ENCODE results near the gene BEST1.

BEST1 gene

GRCh38 chr11:61905067-61905696 is 45.0 kb upstream of the BEST1 start:
- Histone ChIP-seq H3K9me3 (ENCODE audit: control insufficient read depth, low read length) (no peaks in the 10 kb centered on the region), H2AFZ (no peak overlapping the region)
- TF ChIP-seq CTCF (IDR thresholded peaks at IDR 0.05): no peak

GRCh38 chr11:61905801-61906521 is 44.2 kb upstream of the BEST1 start:
- H3K9ac ChIP-seq: no peak overlapping the region
- no peak for TF ChIP-seq CTCF (IDR thresholded peaks at IDR 0.05)

More at GRCh38 chr11:61905067-61905696, 45.0 kb upstream of the BEST1 start:
- H3K27me3 ChIP-seq (ENCODE audit: control insufficient read depth, insufficient read depth, low read length): no peaks in the 10 kb centered on the region
- H3K4me1 ChIP-seq: peaks cover 11% of the 10 kb centered on the region
- H3K36me3 ChIP-seq (ENCODE audit: control insufficient read depth, insufficient read depth, low read length): no peaks in the 10 kb centered on the region
- H3K9ac ChIP-seq: no peak overlapping the region
- H3K79me2 ChIP-seq: no peaks in the 10 kb centered on the region
- H3K4me3 ChIP-seq (ENCODE audit: low read depth, low read length): no peak overlapping the region
- H3K4me2 ChIP-seq (ENCODE audit: low read length): no peak overlapping the region
- no peak overlapping the region for H3K27ac ChIP-seq

DNA sequence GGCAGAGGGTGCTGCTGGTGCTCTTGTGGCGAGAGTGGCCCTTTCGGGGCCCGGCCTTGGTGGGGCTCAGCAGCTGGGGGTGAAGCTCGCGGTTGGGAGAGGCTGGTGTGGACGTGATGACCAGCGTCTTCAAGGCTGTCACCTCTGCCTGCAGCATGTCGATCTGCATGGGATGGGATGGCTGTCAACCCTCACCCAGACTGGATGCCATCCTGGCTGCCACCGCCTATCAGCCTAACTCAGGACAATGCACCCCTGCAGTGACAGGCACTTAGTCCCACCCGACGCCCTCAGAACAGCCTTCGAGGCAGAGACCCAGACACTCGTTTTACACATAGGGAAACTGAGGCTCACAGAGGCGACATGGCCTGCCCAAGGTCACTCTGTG is 43.6 kb upstream of the BEST1 start:
- H3K4me2 ChIP-seq (ENCODE audit: low read length): no peak overlapping the region
- H3K27ac ChIP-seq: no peak overlapping the region
- no peak for TF ChIP-seq CTCF (IDR thresholded peaks at IDR 0.05)
- no peak overlapping the region for H2AFZ ChIP-seq
- no peak overlapping the region for H3K4me3 ChIP-seq (ENCODE audit: low read depth, low read length)
- H3K36me3 ChIP-seq (ENCODE audit: control insufficient read depth, insufficient read depth, low read length): no peaks in the 10 kb centered on the region
- peaks cover 11% of the 10 kb centered on the region for H3K4me1 ChIP-seq
- no peaks in the 10 kb centered on the region for H3K9me3 ChIP-seq (ENCODE audit: control insufficient read depth, low read length)
- H3K9ac ChIP-seq: no peak overlapping the region
- no peaks in the 10 kb centered on the region for H3K79me2 ChIP-seq
- no peaks in the 10 kb centered on the region for H3K27me3 ChIP-seq (ENCODE audit: control insufficient read depth, insufficient read depth, low read length)

More at GRCh38 chr11:61905801-61906521, 44.2 kb upstream of the BEST1 start:
- H3K9me3 ChIP-seq (ENCODE audit: control insufficient read depth, low read length): no peaks in the 10 kb centered on the region
- no peaks in the 10 kb centered on the region for H3K79me2 ChIP-seq
- no peak overlapping the region for H3K4me2 ChIP-seq (ENCODE audit: low read length)
- H3K27ac ChIP-seq: no peak overlapping the region
- H2AFZ ChIP-seq: no peak overlapping the region
- H3K36me3 ChIP-seq (ENCODE audit: control insufficient read depth, insufficient read depth, low read length): no peaks in the 10 kb centered on the region
- peaks cover 11% of the 10 kb centered on the region for H3K4me1 ChIP-seq
- H3K4me3 ChIP-seq (ENCODE audit: low read depth, low read length): no peak overlapping the region
- H3K27me3 ChIP-seq (ENCODE audit: control insufficient read depth, insufficient read depth, low read length): no peaks in the 10 kb centered on the region

DNA sequence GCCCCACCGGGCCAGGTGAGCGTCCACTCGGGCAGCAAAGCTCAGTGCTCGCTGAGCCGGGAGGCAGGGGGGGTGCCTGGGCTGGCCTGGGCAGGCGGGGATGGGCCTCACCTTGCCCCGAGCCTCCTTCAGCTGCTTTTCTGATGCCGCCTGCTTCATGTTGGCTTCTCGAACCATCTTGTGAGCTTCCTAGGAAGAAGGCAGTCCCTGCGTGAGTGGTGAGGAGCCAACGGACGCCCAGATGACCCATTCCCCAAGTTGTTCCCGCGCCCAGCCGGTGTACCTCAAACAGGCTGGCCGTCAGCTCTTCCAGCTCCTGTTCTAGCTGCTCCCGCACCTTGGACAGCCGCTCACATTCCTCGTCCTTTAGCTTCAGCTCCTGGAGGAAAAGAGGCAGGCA is 42.9 kb upstream of the BEST1 start:
- Histone ChIP-seq H3K79me2 (no peaks in the 10 kb centered on the region), H3K27ac (no peak overlapping the region), H2AFZ (no peak overlapping the region), H3K4me2 (ENCODE audit: low read length) (no peak overlapping the region), H3K9me3 (ENCODE audit: control insufficient read depth, low read length) (no peaks in the 10 kb centered on the region), H3K4me1 (peaks cover 11% of the 10 kb centered on the region), H3K4me3 (ENCODE audit: low read depth, low read length) (no peak overlapping the region), H3K27me3 (ENCODE audit: control insufficient read depth, insufficient read depth, low read length) (no peaks in the 10 kb centered on the region), H3K36me3 (ENCODE audit: control insufficient read depth, insufficient read depth, low read length) (no peaks in the 10 kb centered on the region), H3K9ac (no peak overlapping the region)
- no peak for TF ChIP-seq CTCF (IDR thresholded peaks at IDR 0.05)
